Subcutaneous abdominal adipose tissue (tissue), 5 donors: ENCODE data around the gene TFCP2.

Experiments
- H3K27ac ChIP-seq: one replicate; pipeline ENCODE4 v1.7.0; 2013; ENCODE audit warnings: low read depth, mild to moderate bottlenecking, inconsistent platforms, low read length, moderate library complexity
- H3K27me3 ChIP-seq, 5 donors: one replicate each; pipeline ENCODE4 v1.7.0; 2013; ENCODE audit warnings: low read length in 5 of 5, inconsistent platforms in 1 of 5; ENCODE audit not compliant: control insufficient read depth in 5 of 5, insufficient read depth in 4 of 5
- H3K36me3 ChIP-seq, 5 donors: one replicate each; pipeline ENCODE4 v1.7.0; 2013; ENCODE audit warnings: low read length in 5 of 5; ENCODE audit not compliant: control insufficient read depth in 5 of 5, insufficient read depth in 5 of 5
- H3K4me1 ChIP-seq, 5 donors: one replicate each; pipeline ENCODE4 v1.7.0; 2013; ENCODE audit warnings: low read length in 5 of 5, mild to moderate bottlenecking in 3 of 5, moderate library complexity in 1 of 5; ENCODE audit not compliant: control insufficient read depth in 5 of 5, insufficient read depth in 5 of 5
- H3K4me3 ChIP-seq, 5 donors: one replicate each; pipeline ENCODE4 v1.7.0; 2013; ENCODE audit warnings: low read length in 5 of 5, low read depth in 1 of 5
- H3K9ac ChIP-seq, 5 donors: one replicate each; pipeline ENCODE4 v1.7.0; 2013; ENCODE audit warnings: low read length in 5 of 5, mild to moderate bottlenecking in 4 of 5, moderate library complexity in 3 of 5
- H3K9me3 ChIP-seq, 5 donors: one replicate each; pipeline ENCODE4 v1.7.0; 2013; ENCODE audit warnings: low read length in 5 of 5; ENCODE audit not compliant: control insufficient read depth in 5 of 5
- donor health status: healthy.
- donor health status: healthy.
- donor health status: healthy.
- donor health status: healthy.
- donor health status: healthy.

TFCP2 gene

GRCh38 chr12:51162217-51162616 lies 10.7 kb downstream of the TFCP2 start:
- H3K4me3 ChIP-seq, result no peak overlapping the region
- H3K9ac ChIP-seq, result no peak overlapping the region
- no peaks in the 10 kb centered on the region for H3K36me3 ChIP-seq
- no peaks in the 10 kb centered on the region for H3K9me3 ChIP-seq
- no peaks in the 10 kb centered on the region for H3K27me3 ChIP-seq
- H3K4me1 ChIP-seq, result peaks cover 2 to 10% (median 8%) of the 10 kb centered on the region in 5 donors
- no peak overlapping the region for H3K27ac ChIP-seq

DNA sequence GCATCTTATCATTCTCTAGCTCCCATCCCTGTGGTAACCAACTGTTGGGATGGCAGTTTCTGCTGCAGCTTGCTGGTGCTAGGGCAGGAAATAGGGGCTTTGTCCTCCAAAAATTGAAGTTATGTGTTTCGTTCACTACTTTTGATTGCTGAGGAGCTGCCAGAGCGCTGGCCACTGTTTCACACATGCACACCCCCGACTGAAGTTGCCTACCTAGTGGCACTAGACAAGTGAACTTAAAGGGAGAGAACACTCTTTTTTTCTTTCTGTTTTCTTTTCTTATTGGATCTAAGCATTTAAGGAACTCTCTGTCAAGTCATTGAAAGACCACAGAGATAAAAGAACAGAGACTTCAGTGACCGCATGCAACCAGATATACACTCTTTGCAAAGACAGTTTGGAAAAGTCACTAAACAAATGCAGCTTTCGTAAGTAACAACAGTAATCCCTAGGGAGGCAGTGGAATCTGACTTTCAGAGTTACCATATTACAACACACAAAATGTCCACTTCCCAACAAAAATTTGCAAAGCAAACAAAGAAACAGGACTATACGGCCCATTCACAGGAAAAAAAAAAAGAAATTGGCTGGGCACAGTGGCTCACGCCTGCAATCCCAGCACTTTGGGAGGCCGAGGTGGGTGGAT lies 12.0 kb downstream of the TFCP2 start:
- Histone ChIP-seq H3K9ac (no peak overlapping the region), H3K4me3 (peak overlapping the region in 4 of 5 donors; percentile 12 to 47 (median 28)), H3K36me3 (no peaks in the 10 kb centered on the region), H3K27ac (peak overlapping the region; percentile 50), H3K9me3 (no peaks in the 10 kb centered on the region), H3K27me3 (no peaks in the 10 kb centered on the region), H3K4me1 (peaks cover 2 to 10% (median 8%) of the 10 kb centered on the region in 5 donors)

DNA sequence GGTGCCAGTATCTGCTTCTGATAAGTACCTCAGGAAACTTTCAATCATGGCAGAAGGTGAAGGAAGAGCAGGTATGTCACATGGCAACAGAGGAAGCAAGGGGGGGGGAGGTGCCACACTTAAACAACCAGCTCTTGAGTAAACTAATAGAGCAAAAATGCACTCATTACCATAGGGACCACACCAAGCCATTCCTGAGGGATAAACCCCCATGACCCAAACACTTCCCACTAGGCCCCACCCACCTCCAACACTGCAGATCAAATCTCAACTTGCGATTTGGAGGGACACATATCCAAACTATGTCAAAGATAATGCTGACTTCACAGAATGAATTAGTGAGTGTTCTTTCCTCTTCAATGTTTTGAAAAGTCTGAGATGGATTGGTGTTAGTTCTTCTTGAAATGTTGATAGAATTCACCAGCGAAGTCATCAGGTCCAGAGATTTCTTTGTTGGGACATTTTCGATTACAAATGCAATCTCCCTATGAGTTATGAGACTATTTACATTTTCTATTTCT lies 16.6 kb downstream of the TFCP2 start:
- H3K9ac ChIP-seq, result no peak overlapping the region
- no peaks in the 10 kb centered on the region for H3K36me3 ChIP-seq
- H3K27ac ChIP-seq, result no peak overlapping the region
- no peak overlapping the region for H3K4me3 ChIP-seq
- H3K27me3 ChIP-seq, result no peaks in the 10 kb centered on the region
- no peaks in the 10 kb centered on the region for H3K9me3 ChIP-seq
- H3K4me1 ChIP-seq, result peaks cover 2 to 10% (median 8%) of the 10 kb centered on the region in 5 donors

DNA sequence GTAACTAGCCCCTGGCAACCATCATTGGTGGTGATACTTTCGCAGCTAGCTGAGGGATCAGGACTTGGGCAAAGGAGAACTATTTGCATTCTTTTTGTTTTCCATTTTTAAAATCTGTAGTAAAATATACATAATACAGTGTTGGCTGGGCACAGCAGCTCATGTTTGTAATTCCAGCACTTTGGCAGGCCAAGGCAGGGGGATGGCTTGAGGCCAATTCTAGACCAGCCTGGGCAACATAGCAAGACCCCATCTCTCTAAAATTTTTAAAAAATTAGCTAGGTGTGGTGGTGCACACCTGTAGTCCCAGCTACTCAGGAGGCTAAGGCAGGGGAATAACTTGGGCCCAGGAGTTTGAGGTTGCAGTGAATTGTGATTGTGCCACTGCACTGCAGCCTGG lies 20.0 kb downstream of the TFCP2 start:
- H3K36me3 ChIP-seq, result no peaks in the 10 kb centered on the region
- no peaks in the 10 kb centered on the region for H3K9me3 ChIP-seq
- H3K27ac ChIP-seq, result no peak overlapping the region
- no peak overlapping the region for H3K9ac ChIP-seq
- H3K4me3 ChIP-seq, result no peak overlapping the region
- no peaks in the 10 kb centered on the region for H3K27me3 ChIP-seq
- no peaks in the 10 kb centered on the region for H3K4me1 ChIP-seq

- no peak overlapping the region for H3K4me3 ChIP-seq
- no peaks in the 10 kb centered on the region for H3K4me1 ChIP-seq
- H3K9ac ChIP-seq, result no peak overlapping the region
- H3K9me3 ChIP-seq, result no peaks in the 10 kb centered on the region
- H3K27ac ChIP-seq, result no peak overlapping the region
- no peaks in the 10 kb centered on the region for H3K27me3 ChIP-seq
- H3K36me3 ChIP-seq, result no peaks in the 10 kb centered on the region
Measured at GRCh38 chr12:51150777-51151176, 22.2 kb downstream of the TFCP2 start.

DNA sequence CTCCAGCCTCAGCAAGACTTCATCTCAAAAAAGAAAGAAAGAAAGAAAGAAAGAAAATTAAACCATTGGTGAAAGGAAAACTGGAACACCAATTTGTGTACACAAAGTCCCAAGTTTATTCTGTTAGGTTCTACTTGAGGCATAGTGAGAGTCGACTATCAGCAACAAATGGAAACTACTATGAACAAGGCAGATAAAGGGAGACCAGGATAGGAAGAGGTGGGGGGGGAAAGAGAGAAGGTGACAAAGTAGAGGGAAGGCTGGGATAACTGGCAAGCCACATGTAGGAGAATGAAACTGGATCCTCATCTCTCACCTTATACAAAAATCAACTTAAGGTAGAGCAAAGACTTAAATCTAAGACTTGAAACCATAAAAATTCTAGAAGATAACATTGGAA lies 25.6 kb downstream of the TFCP2 start:
- Histone ChIP-seq H3K9me3 (no peaks in the 10 kb centered on the region), H3K4me3 (no peak overlapping the region), H3K4me1 (no peaks in the 10 kb centered on the region), H3K27me3 (no peaks in the 10 kb centered on the region), H3K27ac (no peak overlapping the region), H3K36me3 (no peaks in the 10 kb centered on the region), H3K9ac (no peak overlapping the region)

DNA sequence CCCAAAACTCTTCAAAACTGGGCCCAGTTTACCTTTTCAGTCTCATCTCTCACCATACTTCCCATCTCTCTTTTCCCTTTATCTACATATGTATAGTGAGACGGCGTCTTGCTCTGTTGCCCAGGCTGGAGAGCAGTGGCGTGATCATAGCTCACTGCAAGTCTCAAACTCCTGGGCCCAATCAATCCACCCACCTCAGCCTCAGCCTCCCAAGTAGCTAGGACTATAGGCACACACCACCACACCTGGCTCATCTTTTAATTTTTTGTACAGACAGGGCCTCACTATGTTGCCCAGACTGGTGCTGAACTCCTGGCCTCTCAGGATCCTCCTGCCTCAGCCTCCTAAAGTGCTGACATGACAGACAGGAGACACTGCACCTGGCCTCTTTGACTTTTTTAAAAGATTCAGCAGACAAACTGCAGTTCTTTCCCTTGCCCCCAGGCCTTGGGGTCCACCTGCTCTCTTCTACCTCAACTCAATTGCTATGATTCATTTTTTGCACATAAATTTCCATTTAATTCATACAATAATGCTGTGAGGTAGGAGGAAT lies 33.6 kb downstream of the TFCP2 start:
- Histone ChIP-seq H3K9me3 (no peaks in the 10 kb centered on the region), H3K4me1 (peaks cover 0 to 6% (median 3%) of the 10 kb centered on the region in 5 donors), H3K9ac (no peak overlapping the region), H3K36me3 (peaks cover 0 to 12% (median 10%) of the 10 kb centered on the region in 5 donors), H3K4me3 (no peak overlapping the region), H3K27me3 (no peaks in the 10 kb centered on the region), H3K27ac (no peak overlapping the region)

DNA sequence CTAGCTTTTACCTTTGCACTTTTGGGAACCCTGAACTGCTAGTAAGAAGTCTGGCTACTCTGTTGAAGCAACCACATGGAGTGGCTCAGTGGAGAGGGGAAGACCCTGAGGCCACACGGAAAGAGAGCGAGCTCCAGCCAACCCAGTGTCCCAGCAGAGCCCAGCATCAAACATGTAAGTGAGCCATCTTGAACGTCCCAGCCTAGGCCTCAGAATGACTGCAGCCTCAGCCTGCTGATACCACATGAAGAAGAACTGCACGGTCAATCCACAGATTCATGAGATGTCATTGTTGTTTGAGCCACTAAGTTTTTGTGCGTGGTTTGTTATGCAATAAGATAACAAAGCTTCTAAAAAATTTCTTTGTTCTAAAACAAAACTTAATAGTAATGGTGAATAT lies 40.2 kb downstream of the TFCP2 start:
- Histone ChIP-seq H3K36me3 (peaks cover 0 to 6% (median 3%) of the 10 kb centered on the region in 5 donors), H3K27ac (no peak overlapping the region), H3K9me3 (no peaks in the 10 kb centered on the region), H3K4me3 (no peak overlapping the region), H3K27me3 (no peaks in the 10 kb centered on the region), H3K9ac (no peak overlapping the region), H3K4me1 (no peaks in the 10 kb centered on the region)

DNA sequence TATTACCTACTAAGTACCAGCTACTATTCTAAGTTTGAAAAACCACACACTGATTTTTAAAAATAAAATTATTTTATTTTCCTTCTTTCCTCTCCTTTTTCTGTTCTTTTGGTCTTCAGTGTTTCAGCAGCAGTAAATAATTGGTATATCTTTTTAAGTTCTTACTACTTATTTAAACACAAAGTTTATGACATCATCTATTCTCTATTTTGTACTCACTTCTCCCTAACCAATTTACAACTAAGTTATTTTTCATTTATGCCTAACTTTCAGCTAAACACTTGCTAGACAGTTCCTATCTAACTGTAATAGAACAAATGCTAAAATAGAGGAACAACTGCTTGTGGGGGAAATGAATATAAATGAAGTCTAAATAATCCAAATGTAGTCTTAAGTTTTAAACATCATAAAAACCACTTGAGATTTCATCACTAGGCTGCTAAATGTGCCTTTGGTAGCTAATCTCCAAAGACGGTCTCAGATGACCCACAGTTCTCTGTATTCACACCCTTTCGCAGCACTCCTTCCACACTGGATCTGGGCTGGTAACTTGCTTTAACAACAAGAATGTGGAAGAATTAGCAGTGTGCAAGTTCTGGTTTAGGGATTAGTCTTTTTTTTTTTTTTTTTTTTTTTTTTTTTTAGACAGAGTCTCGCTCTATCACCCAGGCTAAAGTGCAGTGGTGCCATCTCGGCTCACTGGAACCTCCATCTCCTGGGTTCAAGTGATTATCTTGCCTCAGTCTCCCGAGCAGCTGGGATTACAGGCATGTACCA lies 41.0 kb downstream of the TFCP2 start:
- H3K4me1 ChIP-seq, result no peaks in the 10 kb centered on the region
- no peak overlapping the region for H3K4me3 ChIP-seq
- H3K9ac ChIP-seq, result no peak overlapping the region
- no peaks in the 10 kb centered on the region for H3K9me3 ChIP-seq
- no peaks in the 10 kb centered on the region for H3K27me3 ChIP-seq
- peaks cover 0 to 4% (median 2%) of the 10 kb centered on the region in 5 donors for H3K36me3 ChIP-seq
- no peak overlapping the region for H3K27ac ChIP-seq

DNA sequence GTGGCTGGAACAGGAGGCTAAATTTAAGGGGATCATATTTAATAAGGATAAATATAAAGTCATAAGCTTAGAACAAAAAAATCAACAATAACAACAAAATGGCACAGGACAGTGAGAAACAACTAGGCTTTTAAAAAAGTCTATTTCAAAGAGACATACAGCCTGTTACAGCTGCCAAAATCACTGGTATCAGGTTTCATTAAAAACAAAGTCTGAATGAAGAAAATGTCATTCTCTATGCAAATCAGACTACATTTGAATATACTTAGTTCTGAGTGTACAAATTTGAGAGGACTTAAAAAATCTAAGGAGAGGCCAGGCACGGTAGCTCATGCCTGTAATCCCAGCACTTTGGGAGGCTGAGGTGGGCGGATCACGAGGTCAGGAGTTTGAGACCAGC lies 44.0 kb downstream of the TFCP2 start:
- Histone ChIP-seq H3K27me3 (no peaks in the 10 kb centered on the region), H3K9me3 (no peaks in the 10 kb centered on the region), H3K36me3 (peaks cover 0 to 10% (median 8%) of the 10 kb centered on the region in 5 donors), H3K27ac (no peak overlapping the region), H3K4me3 (no peak overlapping the region), H3K9ac (no peak overlapping the region), H3K4me1 (no peaks in the 10 kb centered on the region)
